NCI-H345 treated with DMSO at 0.1 percent for 48 hours (cell line): ENCODE results near the gene ELP6.
A peak's percentile ranks its signal among the peaks of the same experiment; 100 is the strongest.

Source experiments
- DNase-seq: peaks from one replicate; lab custom pipeline; 2025; ENCODE audit not compliant: unreplicated experiment; lab: John Stamatoyannopoulos, UW

The ELP6 gene

GRCh38 chr3:47513125-47513929 lies at the start of gene ELP6:
Gene ELP6 (minus strand): TSS chr3:47513712. CDS start chr3:47513590, 122 bp downstream.
- peak; percentile 90 for DNase-seq

- no peak for DNase-seq
Observed at GRCh38 chr3:47556351-47556750, 42.8 kb upstream of the ELP6 start.

GRCh38 chr3:47554335-47554734 lies 40.8 kb upstream of the ELP6 start:
- no peak for DNase-seq

- no peak for DNase-seq
Observed at GRCh38 chr3:47553407-47553806, 39.9 kb upstream of the ELP6 start.

- DNase-seq, result no peak
Observed at GRCh38 chr3:47542471-47543173, 29.1 kb upstream of the ELP6 start.

- no peak for DNase-seq
Observed at GRCh38 chr3:47541583-47542108, 28.1 kb upstream of the ELP6 start.

- no peak for DNase-seq
Observed at GRCh38 chr3:47540281-47540680, 26.8 kb upstream of the ELP6 start.

GRCh38 chr3:47536967-47537366 lies 23.5 kb upstream of the ELP6 start:
- no peak for DNase-seq

GRCh38 chr3:47536221-47536891 lies 22.8 kb upstream of the ELP6 start:
- DNase-seq, result no peak

- DNase-seq, result no peak
Observed at GRCh38 chr3:47533996-47534454, 20.5 kb upstream of the ELP6 start.

- no peak for DNase-seq
Observed at GRCh38 chr3:47533481-47533880, 20.0 kb upstream of the ELP6 start.

GRCh38 chr3:47527952-47528725 lies 14.6 kb upstream of the ELP6 start:
- DNase-seq, result no peak

GRCh38 chr3:47525617-47526016 lies 12.1 kb upstream of the ELP6 start:
- DNase-seq, result no peak

- DNase-seq, result no peak
Observed at GRCh38 chr3:47523310-47524073, 10.0 kb upstream of the ELP6 start.

GRCh38 chr3:47522082-47522987 lies 8.8 kb upstream of the ELP6 start:
- DNase-seq, result peak; percentile 79

- no peak for DNase-seq
Observed at GRCh38 chr3:47520756-47521155, 7.2 kb upstream of the ELP6 start.

- no peak for DNase-seq
Observed at GRCh38 chr3:47517937-47518336, 4.4 kb upstream of the ELP6 start.

GRCh38 chr3:47515864-47516319 lies 2.4 kb upstream of the ELP6 start:
- DNase-seq, result no peak

- no peak for DNase-seq
Observed at GRCh38 chr3:47515100-47515499, 1.6 kb upstream of the ELP6 start.
